Type B pancreatic cell (in vitro differentiated cells): ENCODE measurements around the gene SH3BP1. TPM values are rescaled to one million over a fixed set of nuclear protein-coding genes. Genes with fewer than 3 reads are reported as not detected.
"Not testable (repeated sequence)": the region's sequence is repeated elsewhere in the genome, so short reads cannot be mapped to it uniquely, and the experiment has no call there.

Experiments used
- DNase-seq: peaks from one replicate; pipeline ENCODE4 v3.0.0; 2021; ENCODE audit warnings: mixed read lengths; ENCODE audit not compliant: unreplicated experiment; ENCODE audit errors: extremely low spot score
- H3K27ac Mint-ChIP-seq: 2 replicates; pipeline ENCODE4 v1.8.0; 2021; ENCODE audit warnings: mild to moderate bottlenecking, mixed read lengths
- H3K27me3 Mint-ChIP-seq: 2 replicates; pipeline ENCODE4 v1.8.0; 2021; ENCODE audit warnings: mixed read lengths
- H3K36me3 Mint-ChIP-seq: 2 replicates; pipeline ENCODE4 v1.8.0; 2021; ENCODE audit warnings: mixed read lengths
- H3K4me1 Mint-ChIP-seq: one replicate; pipeline ENCODE4 v1.8.0; 2021; ENCODE audit warnings: mixed read lengths; ENCODE audit not compliant: unreplicated experiment
- H3K4me3 Mint-ChIP-seq: 2 replicates; pipeline ENCODE4 v1.8.0; 2021; ENCODE audit warnings: mild to moderate bottlenecking, mixed read lengths
- H3K9me3 Mint-ChIP-seq: 2 replicates; pipeline ENCODE4 v1.8.0; 2021; ENCODE audit warnings: mixed read lengths
- total RNA-seq: library from RNA; stranded (reverse); gene quantifications from 2 replicates; pipeline ENCODE4 v1.2.1, GENCODE V29; 2021; ENCODE audit warnings: low replicate concordance
- TF ChIP-seq, protein P1 (sequence below): fragments of 200-600 bp; sonication (generic); conservative IDR thresholded peaks from 2 replicates; pipeline ENCODE4 v1.5.0; 2021; ENCODE audit warnings: antibody characterized with exemption, mild to moderate bottlenecking

SH3BP1 gene
- total RNA-seq, 1 donor from 2014 or later, result 30.0 TPM

DNA sequence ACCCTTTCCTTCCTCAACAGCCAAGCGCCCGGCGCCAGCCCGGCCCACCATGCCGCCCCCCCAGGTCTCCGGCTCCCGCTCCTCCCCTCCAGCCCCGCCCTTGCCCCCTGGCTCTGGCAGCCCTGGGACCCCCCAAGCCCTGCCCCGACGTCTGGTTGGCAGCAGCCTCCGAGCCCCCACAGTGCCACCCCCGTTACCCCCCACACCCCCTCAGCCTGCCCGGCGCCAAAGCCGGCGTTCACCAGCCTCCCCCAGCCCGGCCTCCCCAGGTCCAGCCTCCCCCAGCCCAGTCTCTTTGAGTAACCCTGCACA, 15.7 kb downstream of the SH3BP1 start:
- Mint-ChIP-seq H3K27ac (no peak overlapping the region), H3K36me3 (no peaks in the 10 kb centered on the region), H3K4me1 (peaks cover 24% of the 10 kb centered on the region), H3K4me3 (no peak overlapping the region), H3K9me3 (no peaks in the 10 kb centered on the region), H3K27me3 (no peaks in the 10 kb centered on the region)
- no peak for DNase-seq
- TF ChIP-seq, protein P1, sequence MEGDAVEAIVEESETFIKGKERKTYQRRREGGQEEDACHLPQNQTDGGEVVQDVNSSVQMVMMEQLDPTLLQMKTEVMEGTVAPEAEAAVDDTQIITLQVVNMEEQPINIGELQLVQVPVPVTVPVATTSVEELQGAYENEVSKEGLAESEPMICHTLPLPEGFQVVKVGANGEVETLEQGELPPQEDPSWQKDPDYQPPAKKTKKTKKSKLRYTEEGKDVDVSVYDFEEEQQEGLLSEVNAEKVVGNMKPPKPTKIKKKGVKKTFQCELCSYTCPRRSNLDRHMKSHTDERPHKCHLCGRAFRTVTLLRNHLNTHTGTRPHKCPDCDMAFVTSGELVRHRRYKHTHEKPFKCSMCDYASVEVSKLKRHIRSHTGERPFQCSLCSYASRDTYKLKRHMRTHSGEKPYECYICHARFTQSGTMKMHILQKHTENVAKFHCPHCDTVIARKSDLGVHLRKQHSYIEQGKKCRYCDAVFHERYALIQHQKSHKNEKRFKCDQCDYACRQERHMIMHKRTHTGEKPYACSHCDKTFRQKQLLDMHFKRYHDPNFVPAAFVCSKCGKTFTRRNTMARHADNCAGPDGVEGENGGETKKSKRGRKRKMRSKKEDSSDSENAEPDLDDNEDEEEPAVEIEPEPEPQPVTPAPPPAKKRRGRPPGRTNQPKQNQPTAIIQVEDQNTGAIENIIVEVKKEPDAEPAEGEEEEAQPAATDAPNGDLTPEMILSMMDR, result no peak

DNA sequence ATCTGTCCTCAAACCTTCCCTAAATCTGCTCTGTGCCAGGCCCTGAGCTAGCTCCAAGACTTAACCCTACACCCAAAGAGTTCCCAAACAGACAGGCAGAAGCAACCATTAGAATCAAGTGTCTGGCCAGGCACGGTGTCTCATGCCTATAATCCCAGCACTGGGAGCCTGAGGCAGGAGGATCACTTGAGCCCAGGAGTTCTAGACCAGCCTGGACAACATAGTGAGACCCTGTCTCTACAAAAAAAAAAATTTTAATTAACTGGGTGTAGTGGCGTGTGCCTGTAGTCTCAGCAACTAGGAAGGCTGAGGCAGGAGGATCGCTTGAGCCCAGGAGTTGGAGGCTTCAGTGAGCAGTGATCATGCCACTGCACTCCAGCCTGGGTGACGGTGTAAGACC, 17.1 kb downstream of the SH3BP1 start:
- not testable (repeated sequence) for H3K27me3 Mint-ChIP-seq, H3K36me3 Mint-ChIP-seq, H3K9me3 Mint-ChIP-seq, DNase-seq
- peaks cover 34% of the 10 kb centered on the region for H3K4me1 Mint-ChIP-seq
- H3K27ac Mint-ChIP-seq, result peak overlapping the region; percentile 60
- H3K4me3 Mint-ChIP-seq, result peak overlapping the region; percentile 52

DNA sequence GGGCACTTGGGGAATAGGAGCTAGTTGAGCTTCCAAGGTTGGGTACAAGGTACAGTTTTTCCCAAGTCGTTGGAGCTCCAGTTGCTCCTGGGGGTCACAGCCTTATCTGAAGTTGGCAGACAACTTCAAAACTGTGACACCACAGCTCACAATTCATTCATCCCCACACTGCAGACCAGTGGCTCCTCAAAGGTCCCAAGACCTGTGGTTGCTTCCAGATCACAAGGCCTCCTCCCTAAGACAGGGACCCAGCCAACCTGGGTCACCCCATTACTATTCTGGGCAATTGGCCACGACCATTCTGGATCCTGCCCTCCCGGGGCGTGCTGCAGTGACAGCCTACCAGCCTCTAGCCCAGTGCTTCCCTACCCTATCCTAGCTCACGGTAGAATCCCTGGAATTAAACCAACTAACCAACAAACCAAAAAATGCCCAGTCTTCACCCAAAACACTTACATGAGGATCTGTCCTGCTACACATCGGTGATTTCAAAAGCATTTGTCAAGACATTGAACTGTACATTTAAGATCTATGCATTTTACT, 18.2 kb downstream of the SH3BP1 start:
- Mint-ChIP-seq H3K4me1 (peaks cover 41% of the 10 kb centered on the region), H3K27me3 (no peaks in the 10 kb centered on the region), H3K27ac (peak overlapping the region; percentile 85), H3K36me3 (no peaks in the 10 kb centered on the region), H3K9me3 (no peaks in the 10 kb centered on the region), H3K4me3 (peak overlapping the region; percentile 94)
- DNase-seq, result no peak
- TF ChIP-seq, protein P1, result no peak

DNA sequence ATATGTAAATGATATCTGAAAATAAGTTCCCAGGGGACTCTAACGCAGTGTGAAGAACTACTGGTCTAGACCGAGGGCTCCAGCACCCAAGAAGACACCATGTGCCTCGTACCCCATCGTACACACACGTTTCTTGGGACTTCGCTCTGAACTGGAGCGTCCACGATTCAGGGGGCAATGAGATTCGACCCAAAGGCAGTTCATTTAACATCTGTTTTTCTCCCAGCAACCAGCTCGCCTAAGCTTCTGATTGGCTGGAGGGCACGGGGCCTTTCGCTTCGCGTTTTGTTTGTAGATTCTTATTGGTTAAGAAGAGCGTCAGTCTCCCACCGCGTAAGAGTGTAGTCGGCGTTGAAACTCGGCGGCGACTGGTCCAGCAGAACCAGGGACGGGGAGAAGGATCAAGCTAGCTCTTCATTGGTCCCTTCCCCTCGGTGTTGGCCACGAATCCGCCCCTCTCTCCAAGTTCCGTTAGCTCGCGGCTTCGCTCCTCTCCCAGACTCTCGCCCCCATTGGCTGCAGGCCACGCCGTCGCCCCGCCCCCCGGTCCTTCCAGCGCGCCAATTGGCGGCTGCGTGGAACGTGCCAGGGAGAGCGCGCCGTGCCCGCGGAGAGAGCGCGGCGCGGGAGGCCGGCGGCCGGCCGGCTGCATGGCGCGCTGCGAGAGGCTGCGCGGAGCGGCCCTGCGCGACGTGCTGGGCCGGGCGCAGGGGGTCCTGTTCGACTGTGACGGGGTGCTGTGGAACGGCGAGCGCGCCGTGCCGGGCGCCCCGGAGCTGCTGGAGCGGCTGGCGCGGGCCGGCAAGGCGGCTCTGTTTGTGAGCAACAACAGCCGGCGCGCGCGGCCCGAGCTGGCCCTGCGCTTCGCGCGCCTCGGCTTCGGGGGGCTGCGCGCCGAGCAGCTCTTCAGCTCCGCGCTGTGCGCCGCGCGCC, 18.9 kb downstream of the SH3BP1 start, which contains the start of gene PDXP:
TSS of gene PDXP (plus strand) at position 591 of the 933 bp plus-strand sequence. CDS start at position 651, 60 bp downstream.
- H3K4me3 Mint-ChIP-seq, result peak within 1 kb of the TSS; percentile 94
- H3K9me3 Mint-ChIP-seq, result no peaks in the 10 kb centered on the region
- DNase-seq, result peak; percentile 99
- no peaks in the 10 kb centered on the region for H3K36me3 Mint-ChIP-seq
- H3K27me3 Mint-ChIP-seq, result no peaks in the 10 kb centered on the region
- peak within 1 kb of the TSS; percentile 85 for H3K27ac Mint-ChIP-seq
- H3K4me1 Mint-ChIP-seq, result peaks cover 41% of the 10 kb centered on the region
- TF ChIP-seq, protein P1, result no peak

DNA sequence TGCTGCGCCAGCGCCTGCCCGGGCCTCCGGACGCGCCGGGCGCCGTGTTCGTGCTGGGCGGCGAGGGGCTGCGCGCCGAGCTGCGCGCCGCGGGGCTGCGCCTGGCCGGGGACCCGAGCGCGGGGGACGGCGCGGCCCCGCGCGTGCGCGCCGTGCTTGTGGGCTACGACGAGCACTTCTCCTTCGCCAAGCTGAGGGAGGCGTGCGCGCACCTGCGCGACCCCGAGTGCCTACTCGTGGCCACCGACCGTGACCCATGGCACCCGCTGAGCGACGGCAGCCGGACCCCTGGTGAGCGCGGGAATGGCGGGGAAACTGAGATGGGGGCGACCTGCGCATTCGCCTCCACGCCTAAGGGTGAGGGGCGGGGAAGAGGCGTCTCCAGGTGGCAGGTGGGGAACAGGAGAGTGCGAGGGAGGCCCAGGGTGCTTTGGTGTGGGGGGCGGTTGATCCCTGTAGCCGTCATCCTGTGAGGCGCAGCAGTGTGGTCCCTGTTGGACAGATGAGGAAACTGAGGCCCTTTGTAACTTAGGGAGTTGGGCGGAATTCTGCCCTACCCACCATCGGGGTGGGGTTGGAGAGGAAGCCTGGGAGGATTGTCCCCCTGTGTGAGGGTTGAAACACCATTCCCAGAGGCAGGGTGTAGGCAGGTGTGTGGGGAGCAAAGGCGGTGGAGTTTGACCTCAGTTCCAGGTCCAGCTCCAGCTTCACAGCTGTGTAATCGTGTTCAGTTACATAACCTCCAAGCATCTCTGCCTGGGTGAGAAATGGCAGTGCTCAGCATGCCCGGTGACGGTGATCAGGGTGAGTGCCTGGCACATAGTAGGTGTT, 19.8 kb downstream of the SH3BP1 start:
- H3K4me3 Mint-ChIP-seq, result peak overlapping the region; percentile 83
- peak overlapping the region; percentile 74 for H3K27ac Mint-ChIP-seq
- no peaks in the 10 kb centered on the region for H3K9me3 Mint-ChIP-seq
- no peaks in the 10 kb centered on the region for H3K27me3 Mint-ChIP-seq
- TF ChIP-seq, protein P1, result no peak
- no peaks in the 10 kb centered on the region for H3K36me3 Mint-ChIP-seq
- H3K4me1 Mint-ChIP-seq, result peaks cover 41% of the 10 kb centered on the region
- DNase-seq, result no peak
